Karpas-422 (cell line): Measurements from ENCODE around the gene RTP4. TPM values are rescaled to one million over a fixed set of nuclear protein-coding genes. Genes with fewer than 3 reads are reported as not detected.

Experiments used
- DNase-seq: peaks from one replicate; pipeline ENCODE4 v3.0.0-alpha.2; 2015
- H2AFZ ChIP-seq: fragments of 200-600 bp; sonication (generic); 2 replicates; pipeline ENCODE4 v1.6.1; 2014; ENCODE audit warnings: antibody characterized with exemption, low read length, mixed read lengths
- H3K27ac ChIP-seq: fragments of 200-600 bp; sonication (generic); 2 replicates; pipeline ENCODE4 v1.5.1; 2014; ENCODE audit warnings: mild to moderate bottlenecking, low read length, moderate library complexity
- H3K27me3 ChIP-seq: fragments of 200-600 bp; sonication (generic); 2 replicates; pipeline ENCODE4 v1.6.1; 2014; ENCODE audit warnings: low read length, mixed read lengths
- H3K36me3 ChIP-seq: fragments of 200-600 bp; sonication (generic); 2 replicates; pipeline ENCODE4 v1.6.1; 2014; ENCODE audit warnings: low read length, mixed read lengths; ENCODE audit not compliant: insufficient read depth
- H3K4me1 ChIP-seq: fragments of 200-600 bp; sonication (generic); 2 replicates; pipeline ENCODE4 v1.6.1; 2014; ENCODE audit warnings: mild to moderate bottlenecking, low read length, mixed read lengths
- H3K4me2 ChIP-seq: fragments of 200-600 bp; sonication (generic); 2 replicates; pipeline ENCODE4 v1.6.1; 2014; ENCODE audit warnings: low read length, low read depth, mild to moderate bottlenecking; ENCODE audit not compliant: poor library complexity, severe bottlenecking
- H3K4me3 ChIP-seq: fragments of 200-600 bp; sonication (generic); 2 replicates; pipeline ENCODE4 v1.5.1; 2014; ENCODE audit warnings: mild to moderate bottlenecking, antibody characterized with exemption, low read length, mixed read lengths
- H3K79me2 ChIP-seq: fragments of 200-600 bp; sonication (generic); 2 replicates; pipeline ENCODE4 v1.6.1; 2014; ENCODE audit warnings: mild to moderate bottlenecking, low read length, mixed read lengths
- H3K9ac ChIP-seq: fragments of 200-600 bp; sonication (generic); 2 replicates; pipeline ENCODE4 v1.6.0; 2014; ENCODE audit warnings: low read length
- H3K9me2 ChIP-seq: fragments of 200-600 bp; sonication (generic), shearing (Covaris generic); replicated peaks from 2 replicates; pipeline ENCODE4 v1.6.0; 2014; ENCODE audit warnings: mild to moderate bottlenecking, low read length, moderate library complexity; ENCODE audit not compliant: insufficient read depth
- H3K9me3 ChIP-seq: fragments of 300-700, 200-600 bp; sonication (generic); 2 replicates; pipeline ENCODE4 v1.6.1; 2014; ENCODE audit warnings: low read length, mixed read lengths
- H4K20me1 ChIP-seq: fragments of 200-600 bp; sonication (generic); 2 replicates; pipeline ENCODE4 v1.6.1; 2014; ENCODE audit warnings: mild to moderate bottlenecking, antibody characterized with exemption, low read length, low read depth; ENCODE audit not compliant: insufficient read depth
- total RNA-seq: library from RNA; depleted of rRNA; stranded (reverse); fragments of >200 nt; shearing (Covaris generic); gene quantifications from 2 replicates; pipeline ENCODE4 v1.2.3, GENCODE V29; 2014; ENCODE audit warnings: low replicate concordance

The RTP4 gene
- total RNA-seq, 1 experiment from 2014 or later = 3.4 TPM

GRCh38 chr3:187377842-187378241, 9.7 kb downstream of the RTP4 start:
- no peaks in the 10 kb centered on the region for H4K20me1 ChIP-seq
- H3K9me2 ChIP-seq = no peaks in the 10 kb centered on the region
- H3K79me2 ChIP-seq = no peaks in the 10 kb centered on the region
- H3K27me3 ChIP-seq = no peaks in the 10 kb centered on the region
- H3K4me1 ChIP-seq = no peaks in the 10 kb centered on the region
- no peak overlapping the region for H2AFZ ChIP-seq
- no peak for DNase-seq
- H3K4me3 ChIP-seq = no peak overlapping the region
- no peaks in the 10 kb centered on the region for H3K9me3 ChIP-seq
- H3K36me3 ChIP-seq = no peaks in the 10 kb centered on the region
- no peak overlapping the region for H3K9ac ChIP-seq
- H3K4me2 ChIP-seq = no peak overlapping the region
- no peak overlapping the region for H3K27ac ChIP-seq

DNA sequence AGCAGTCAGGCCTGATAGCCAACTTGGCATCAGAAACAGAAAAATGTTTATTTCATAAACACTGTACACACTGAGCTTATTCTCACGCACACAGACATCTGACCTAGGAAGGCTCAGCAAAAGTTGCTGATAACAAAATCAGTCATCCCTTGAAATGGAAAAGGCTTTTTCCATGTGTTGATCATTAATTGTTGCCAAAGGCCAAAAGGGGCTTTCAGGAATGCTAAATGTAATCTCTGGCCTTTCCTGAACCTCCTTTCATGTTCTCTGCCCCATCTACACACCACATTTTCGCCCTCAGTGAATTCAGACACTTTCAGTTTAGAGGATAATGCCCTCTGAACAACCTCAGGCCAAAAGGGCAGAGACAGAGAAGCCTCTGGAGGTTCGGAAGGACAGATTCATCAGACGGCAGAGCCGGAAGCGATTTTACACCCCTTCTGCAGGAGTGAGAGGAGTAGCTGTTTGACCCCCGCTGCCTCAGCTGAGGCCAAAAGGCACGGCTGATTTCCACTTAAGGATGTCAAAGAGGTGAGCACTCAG, 14.5 kb downstream of the RTP4 start:
- Histone ChIP-seq H3K4me3 (no peak overlapping the region), H3K36me3 (no peaks in the 10 kb centered on the region), H3K4me2 (no peak overlapping the region), H4K20me1 (no peaks in the 10 kb centered on the region), H3K4me1 (no peaks in the 10 kb centered on the region), H3K9me2 (no peaks in the 10 kb centered on the region), H3K9me3 (no peaks in the 10 kb centered on the region), H3K27ac (no peak overlapping the region), H2AFZ (no peak overlapping the region), H3K9ac (no peak overlapping the region), H3K79me2 (no peaks in the 10 kb centered on the region), H3K27me3 (no peaks in the 10 kb centered on the region; the same call in 1 of the 2 replicates)
- no peak for DNase-seq

- H3K9ac ChIP-seq = no peak overlapping the region
- DNase-seq = no peak
- no peaks in the 10 kb centered on the region for H3K36me3 ChIP-seq
These were observed 15.1 kb downstream of the RTP4 start for GRCh38 chr3:187383246-187383645.

GRCh38 chr3:187385296-187385695, 17.1 kb downstream of the RTP4 start:
- no peaks in the 10 kb centered on the region for H3K36me3 ChIP-seq
- no peaks in the 10 kb centered on the region for H3K9me2 ChIP-seq
- no peak overlapping the region for H3K27ac ChIP-seq
- H3K4me1 ChIP-seq = no peaks in the 10 kb centered on the region
- no peak overlapping the region for H3K9ac ChIP-seq
- H3K9me3 ChIP-seq = no peaks in the 10 kb centered on the region
- no peaks in the 10 kb centered on the region for H3K79me2 ChIP-seq
- no peaks in the 10 kb centered on the region; the same call in 1 of the 2 replicates for H3K27me3 ChIP-seq
- H3K4me3 ChIP-seq = no peak overlapping the region
- no peaks in the 10 kb centered on the region for H4K20me1 ChIP-seq
- H2AFZ ChIP-seq = no peak overlapping the region
- DNase-seq = no peak
- no peak overlapping the region for H3K4me2 ChIP-seq

More at GRCh38 chr3:187383246-187383645, 15.1 kb downstream of the RTP4 start:
- Histone ChIP-seq H2AFZ (no peak overlapping the region), H3K9me3 (no peaks in the 10 kb centered on the region), H3K27ac (no peak overlapping the region), H3K27me3 (no peaks in the 10 kb centered on the region; the same call in 1 of the 2 replicates), H4K20me1 (no peaks in the 10 kb centered on the region), H3K4me3 (no peak overlapping the region), H3K4me1 (no peaks in the 10 kb centered on the region), H3K4me2 (no peak overlapping the region), H3K9me2 (no peaks in the 10 kb centered on the region), H3K79me2 (no peaks in the 10 kb centered on the region)

DNA sequence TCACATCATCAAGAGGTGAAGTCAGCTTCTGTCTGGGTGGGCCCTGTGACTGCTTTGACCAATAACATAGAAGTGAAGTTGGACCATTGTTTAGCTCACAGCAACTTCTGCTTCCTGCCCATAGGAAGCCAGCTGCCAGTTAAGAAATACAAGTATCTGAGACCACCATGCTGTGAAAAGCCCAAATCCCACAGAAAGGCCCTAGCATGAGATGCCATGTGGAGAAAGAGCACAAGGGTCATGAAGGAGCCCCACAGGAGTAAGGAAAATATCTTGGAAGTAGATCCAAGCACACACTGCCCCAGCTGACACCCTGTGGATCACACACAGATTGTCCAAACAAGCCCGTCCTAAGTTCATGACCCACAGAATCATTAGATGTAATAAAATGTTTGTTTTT, 28.5 kb downstream of the RTP4 start:
- Histone ChIP-seq H3K9me3 (no peaks in the 10 kb centered on the region), H3K4me2 (no peak overlapping the region), H3K9me2 (no peaks in the 10 kb centered on the region), H3K4me3 (no peak overlapping the region), H3K9ac (no peak overlapping the region), H3K36me3 (no peaks in the 10 kb centered on the region), H4K20me1 (no peaks in the 10 kb centered on the region), H3K4me1 (no peaks in the 10 kb centered on the region), H3K27me3 (peaks cover 3% of the 10 kb centered on the region; the same call in 1 of the 2 replicates), H2AFZ (no peak overlapping the region), H3K27ac (no peak overlapping the region), H3K79me2 (no peaks in the 10 kb centered on the region)
- no peak for DNase-seq

- Histone ChIP-seq H3K79me2 (no peaks in the 10 kb centered on the region), H4K20me1 (no peaks in the 10 kb centered on the region), H3K4me2 (no peak overlapping the region), H3K27me3 (peaks cover 3% of the 10 kb centered on the region; the same call in 1 of the 2 replicates), H3K4me1 (no peaks in the 10 kb centered on the region), H3K9ac (no peak overlapping the region), H3K27ac (no peak overlapping the region), H3K36me3 (no peaks in the 10 kb centered on the region), H3K9me3 (no peaks in the 10 kb centered on the region), H2AFZ (no peak overlapping the region), H3K4me3 (no peak overlapping the region), H3K9me2 (no peaks in the 10 kb centered on the region)
- no peak for DNase-seq
These were observed 30.8 kb downstream of the RTP4 start for GRCh38 chr3:187398955-187399354.

GRCh38 chr3:187400756-187401155, 32.6 kb downstream of the RTP4 start:
- Histone ChIP-seq H3K4me2 (no peak overlapping the region), H3K9me3 (no peaks in the 10 kb centered on the region), H3K27ac (no peak overlapping the region), H3K27me3 (peaks cover 3% of the 10 kb centered on the region; the same call in 1 of the 2 replicates), H3K9ac (no peak overlapping the region), H3K9me2 (no peaks in the 10 kb centered on the region), H2AFZ (no peak overlapping the region), H3K4me3 (no peak overlapping the region), H3K36me3 (no peaks in the 10 kb centered on the region), H3K79me2 (no peaks in the 10 kb centered on the region), H3K4me1 (no peaks in the 10 kb centered on the region), H4K20me1 (no peaks in the 10 kb centered on the region)
- no peak for DNase-seq

GRCh38 chr3:187401856-187402255, 33.7 kb downstream of the RTP4 start:
- Histone ChIP-seq H3K27ac (no peak overlapping the region), H3K4me2 (no peak overlapping the region), H3K9me2 (no peaks in the 10 kb centered on the region), H3K4me3 (no peak overlapping the region), H2AFZ (no peak overlapping the region), H4K20me1 (no peaks in the 10 kb centered on the region), H3K27me3 (peaks cover 3% of the 10 kb centered on the region; the same call in 1 of the 2 replicates), H3K4me1 (no peaks in the 10 kb centered on the region), H3K36me3 (no peaks in the 10 kb centered on the region), H3K9ac (no peak overlapping the region), H3K79me2 (no peaks in the 10 kb centered on the region), H3K9me3 (no peaks in the 10 kb centered on the region)
- no peak for DNase-seq
